PC-9 (cell line): ENCODE results near the gene RAP1GAP2. TPM values are rescaled to one million over a fixed set of nuclear protein-coding genes. Genes with fewer than 3 reads are reported as not detected.

ENCODE experiments used
- BruUV-seq: library from RNA; stranded (reverse); fragments of 400-500 nt; replicated peaks from 2 replicates; lab custom pipeline; 2021; lab: Mats Ljungman, UMichigan
- CTCF ChIA-PET: fragments of 300-600 bp; sonication (Branson Sonifier 250); formaldehyde crosslinking; loops from one replicate; lab custom pipeline; 2022; ENCODE audit warnings: antibody characterized with exemption; lab: Charles Lee
- POLR2A ChIA-PET: fragments of 300-600 bp; sonication (Branson Sonifier 250); formaldehyde crosslinking; loops from one replicate; lab custom pipeline; 2022; ENCODE audit warnings: antibody characterized with exemption; ENCODE audit not compliant: unreplicated experiment; lab: Charles Lee
- DNase-seq, 2 experiments: peaks; one replicate each; pipeline versions ENCODE4 v3.0.0 to v3.0.0-alpha.2; 2015 to 2022; ENCODE audit warnings: mixed read lengths in 1 of 2
- H2AFZ ChIP-seq: fragments of 200-600 bp; sonication (generic); 2 replicates; pipeline ENCODE4 v1.8.1; 2017; ENCODE audit warnings: antibody characterized with exemption
- H3F3A ChIP-seq: fragments of 200-600 bp; sonication (generic); 2 replicates; pipeline ENCODE4 v1.8.1; 2017; ENCODE audit warnings: antibody characterized with exemption, mild to moderate bottlenecking, low read depth; ENCODE audit not compliant: insufficient read depth
- H3K27ac ChIP-seq: fragments of 200-600 bp; sonication (generic); 2 replicates; pipeline ENCODE4 v1.6.1; 2016; ENCODE audit warnings: mixed run types
- H3K27me3 ChIP-seq: fragments of 200-600 bp; sonication (generic); 2 replicates; pipeline ENCODE4 v1.6.1; 2016; ENCODE audit warnings: low read depth, mixed run types; ENCODE audit not compliant: insufficient read depth
- H3K36me3 ChIP-seq: fragments of 200-600 bp; sonication (generic); 2 replicates; pipeline ENCODE4 v1.6.1; 2016; ENCODE audit warnings: low read depth, mixed run types
- H3K4me1 ChIP-seq: fragments of 200-600 bp; sonication (generic); replicated peaks from 2 replicates; pipeline ENCODE4 v1.6.1; 2016; ENCODE audit warnings: mixed run types; ENCODE audit not compliant: insufficient read depth
- H3K4me2 ChIP-seq: fragments of 200-600 bp; sonication (generic); 2 replicates; pipeline ENCODE4 v1.6.1; 2017; ENCODE audit warnings: mixed run types
- H3K4me3 ChIP-seq: fragments of 200-600 bp; sonication (generic); 2 replicates; pipeline ENCODE4 v1.6.1; 2016; ENCODE audit warnings: mixed run types
- H3K79me2 ChIP-seq: fragments of 200-600 bp; sonication (generic); 2 replicates; pipeline ENCODE4 v1.6.1; 2017; ENCODE audit warnings: low read depth, mixed run types
- H3K9me2 ChIP-seq: fragments of 200-600 bp; sonication (generic); 2 replicates; pipeline ENCODE4 v1.8.1; 2017; ENCODE audit warnings: mild to moderate bottlenecking; ENCODE audit not compliant: insufficient read depth
- H3K9me3 ChIP-seq: fragments of 200-600 bp; sonication (generic); 2 replicates; pipeline ENCODE4 v1.8.1; 2016; ENCODE audit warnings: low read depth; ENCODE audit not compliant: insufficient read depth
- H4K20me1 ChIP-seq: fragments of 200-600 bp; sonication (generic); 2 replicates; pipeline ENCODE4 v1.8.1; 2017; ENCODE audit not compliant: insufficient read depth
- EZH2 ChIP-seq: fragments of 200-600 bp; sonication (generic); IDR thresholded peaks from 2 replicates; pipeline ENCODE4 v1.8.0; 2017; ENCODE audit warnings: antibody characterized with exemption, low read depth
- intact Hi-C: fragments of 100-400 bp; cut with micrococcal nuclease; formaldehyde crosslinking; loops from one replicate; pipeline ENCODE4 v1.10.0; 2022; ENCODE audit not compliant: unreplicated experiment
- total RNA-seq: library from RNA; stranded (reverse); gene quantifications from 2 replicates; pipeline ENCODE4 v1.2.3, GENCODE V29; 2021
- TF ChIP-seq, protein P1 (sequence below): fragments of 200-600 bp; sonication (generic); conservative IDR thresholded peaks from 2 replicates; pipeline ENCODE4 v1.6.1; 2017; ENCODE audit warnings: mixed run types, antibody characterized with exemption, mild to moderate bottlenecking, moderate library complexity

The RAP1GAP2 gene
- total RNA-seq, 1 experiment from 2014 or later = 10.1 TPM

DNA sequence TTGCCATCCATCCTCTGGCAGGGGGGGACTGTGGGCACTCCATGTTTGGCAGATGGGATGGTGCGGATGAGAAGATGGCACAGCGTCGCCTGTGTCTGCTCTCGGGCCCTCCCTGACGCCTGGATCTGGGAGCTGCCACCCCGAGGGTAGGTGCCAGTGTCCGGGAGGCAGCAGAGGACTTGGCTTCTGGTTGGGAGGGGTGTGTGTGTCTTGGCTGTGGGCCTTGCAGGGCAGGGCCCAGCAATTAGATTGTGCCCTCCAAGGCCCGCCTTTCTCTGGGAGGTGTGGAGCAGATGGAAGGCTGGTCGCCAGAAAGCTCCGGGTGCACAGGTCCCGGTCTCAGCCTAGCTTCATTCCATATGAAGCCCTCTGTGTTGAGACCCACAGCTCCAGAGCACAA is 1.4 kb downstream of the RAP1GAP2 start:
- no peak overlapping the region for H3K4me2 ChIP-seq
- H3K27ac ChIP-seq = no peak overlapping the region
- CTCF ChIA-PET = interaction anchor here (0.5 kb wide), 1 partner anchor 661 kb away, joined by 5 read pairs; no protein-coding TSS in a partner anchor
- no peak for DNase-seq
- H3K36me3 ChIP-seq = no peaks in the 10 kb centered on the region
- no peaks in the 10 kb centered on the region for H3K79me2 ChIP-seq
- H3F3A ChIP-seq = peaks cover 8% of the 10 kb centered on the region; the same call in 1 of the 2 replicates
- peaks cover 4% of the 10 kb centered on the region; the same call in 1 of the 2 replicates for H3K4me1 ChIP-seq
- no TSS peak for BruUV-seq
- H3K9me2 ChIP-seq = no peaks in the 10 kb centered on the region
- POLR2A ChIA-PET = interaction anchor here (0.6 to 0.7 kb wide), 2 partner anchors 11 to 60 kb away, joined by 5 to 9 read pairs; no protein-coding TSS in a partner anchor
- intact Hi-C loops = no loop called here
- no peak for TF ChIP-seq EZH2
- TF ChIP-seq, protein P1, sequence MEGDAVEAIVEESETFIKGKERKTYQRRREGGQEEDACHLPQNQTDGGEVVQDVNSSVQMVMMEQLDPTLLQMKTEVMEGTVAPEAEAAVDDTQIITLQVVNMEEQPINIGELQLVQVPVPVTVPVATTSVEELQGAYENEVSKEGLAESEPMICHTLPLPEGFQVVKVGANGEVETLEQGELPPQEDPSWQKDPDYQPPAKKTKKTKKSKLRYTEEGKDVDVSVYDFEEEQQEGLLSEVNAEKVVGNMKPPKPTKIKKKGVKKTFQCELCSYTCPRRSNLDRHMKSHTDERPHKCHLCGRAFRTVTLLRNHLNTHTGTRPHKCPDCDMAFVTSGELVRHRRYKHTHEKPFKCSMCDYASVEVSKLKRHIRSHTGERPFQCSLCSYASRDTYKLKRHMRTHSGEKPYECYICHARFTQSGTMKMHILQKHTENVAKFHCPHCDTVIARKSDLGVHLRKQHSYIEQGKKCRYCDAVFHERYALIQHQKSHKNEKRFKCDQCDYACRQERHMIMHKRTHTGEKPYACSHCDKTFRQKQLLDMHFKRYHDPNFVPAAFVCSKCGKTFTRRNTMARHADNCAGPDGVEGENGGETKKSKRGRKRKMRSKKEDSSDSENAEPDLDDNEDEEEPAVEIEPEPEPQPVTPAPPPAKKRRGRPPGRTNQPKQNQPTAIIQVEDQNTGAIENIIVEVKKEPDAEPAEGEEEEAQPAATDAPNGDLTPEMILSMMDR = no peak
- peaks cover 24% of the 10 kb centered on the region for H3K27me3 ChIP-seq
- H3K4me3 ChIP-seq = no peak overlapping the region
- H4K20me1 ChIP-seq = no peaks in the 10 kb centered on the region
- no peak overlapping the region for H2AFZ ChIP-seq
- H3K9me3 ChIP-seq = no peaks in the 10 kb centered on the region

DNA sequence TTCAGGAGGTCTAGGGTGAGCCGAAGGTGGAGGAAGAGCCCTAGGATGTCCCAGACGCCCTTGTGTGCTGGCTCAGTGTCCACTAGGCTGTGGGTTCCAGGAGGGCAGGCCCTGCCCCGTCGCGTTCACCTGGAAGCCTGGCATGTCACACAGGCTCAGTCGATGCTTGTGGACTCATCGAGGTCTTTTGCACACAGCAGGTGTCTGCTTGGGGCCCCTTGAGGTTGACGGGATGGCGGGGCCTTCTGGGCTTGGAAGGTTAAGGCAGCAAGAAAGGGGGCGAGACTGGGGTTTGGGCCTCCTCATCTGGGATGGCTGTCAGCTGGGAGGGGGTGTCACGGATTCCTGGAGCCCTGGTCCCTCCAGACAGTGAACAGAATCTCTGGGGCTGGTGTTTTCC is 1.9 kb downstream of the RAP1GAP2 start:
- H3K36me3 ChIP-seq = no peaks in the 10 kb centered on the region

DNA sequence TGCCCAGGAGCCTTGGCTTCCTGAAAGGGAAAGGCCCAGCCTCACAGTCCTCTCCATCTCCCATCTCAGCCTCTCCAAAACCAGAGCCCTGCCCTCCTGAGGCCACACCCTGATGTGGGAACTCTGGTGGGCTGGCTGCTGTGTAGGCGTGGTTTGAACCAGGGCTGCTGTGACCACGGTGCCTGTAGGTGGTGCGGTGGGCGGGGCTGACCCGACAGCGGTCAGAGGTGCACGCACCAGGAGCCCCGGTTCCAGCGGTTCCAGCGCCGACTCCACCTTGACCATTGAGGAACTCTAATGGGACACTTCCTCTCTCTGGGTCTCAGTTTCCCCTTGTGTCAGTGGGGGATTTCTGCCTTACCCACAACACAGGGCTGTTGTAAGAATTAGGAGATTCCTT is 2.4 kb downstream of the RAP1GAP2 start:
- H3K4me2 ChIP-seq = no peak overlapping the region
- intact Hi-C loops = no loop called here
- H3K9me3 ChIP-seq = no peaks in the 10 kb centered on the region
- no peaks in the 10 kb centered on the region for H4K20me1 ChIP-seq
- no peaks in the 10 kb centered on the region for H3K9me2 ChIP-seq
- H3K27me3 ChIP-seq = peaks cover 28% of the 10 kb centered on the region
- CTCF ChIA-PET = no interaction called here
- BruUV-seq = no TSS peak
- TF ChIP-seq, protein P1 = no peak
- no peak for TF ChIP-seq EZH2
- H3K4me3 ChIP-seq = no peak overlapping the region
- peaks cover 8% of the 10 kb centered on the region; the same call in 1 of the 2 replicates for H3F3A ChIP-seq
- no peaks in the 10 kb centered on the region for H3K79me2 ChIP-seq
- no peak for DNase-seq
- POLR2A ChIA-PET = no interaction called here
- no peak overlapping the region for H2AFZ ChIP-seq
- H3K4me1 ChIP-seq = peaks cover 4% of the 10 kb centered on the region; the same call in 1 of the 2 replicates
- H3K36me3 ChIP-seq = no peaks in the 10 kb centered on the region
- H3K27ac ChIP-seq = no peak overlapping the region

More for the DNA sequence above, 1.9 kb downstream of the RAP1GAP2 start:
- H3F3A ChIP-seq = peaks cover 8% of the 10 kb centered on the region; the same call in 1 of the 2 replicates
- ChIA-PET CTCF (no interaction called here), POLR2A (interaction anchor here (0.6 to 0.7 kb wide), 2 partner anchors 10 to 60 kb away, joined by 5 to 9 read pairs; no protein-coding TSS in a partner anchor)
- H3K4me2 ChIP-seq = no peak overlapping the region
- no peaks in the 10 kb centered on the region for H3K79me2 ChIP-seq
- peaks cover 28% of the 10 kb centered on the region for H3K27me3 ChIP-seq
- H3K9me2 ChIP-seq = no peaks in the 10 kb centered on the region
- no peak overlapping the region for H3K27ac ChIP-seq
- H3K4me1 ChIP-seq = peaks cover 4% of the 10 kb centered on the region; the same call in 1 of the 2 replicates
- H2AFZ ChIP-seq = no peak overlapping the region
- no TSS peak for BruUV-seq
- no peak overlapping the region for H3K4me3 ChIP-seq
- no peaks in the 10 kb centered on the region for H3K9me3 ChIP-seq
- no peak for DNase-seq
- H4K20me1 ChIP-seq = no peaks in the 10 kb centered on the region
- intact Hi-C loops = no loop called here
- no peak for TF ChIP-seq EZH2
- TF ChIP-seq, protein P1 = no peak
